Prostate gland (tissue), 2 donors: Measurements from ENCODE around the gene TBC1D22A.

Experiments used
- POLR2A ChIP-seq: fragments of 450-650 bp; IDR thresholded peaks from one replicate; pipeline ENCODE4 v1.6.1; 2016; ENCODE audit warnings: antibody characterized with exemption, mild to moderate bottlenecking
- TF ChIP-seq, protein P1 (sequence below), 4 experiments: fragments of 200-600 bp in 2 of 4; fragments of 450-650 bp in 2 of 4; sonication (generic) in 2 of 4; IDR thresholded peaks; 1 replicate in 3 of 4; 2 replicates in 1 of 4; pipeline ENCODE4 v1.5.1; 2016 to 2019; ENCODE audit warnings: antibody characterized with exemption in 4 of 4, mild to moderate bottlenecking in 2 of 4, moderate library complexity in 2 of 4

DNA sequence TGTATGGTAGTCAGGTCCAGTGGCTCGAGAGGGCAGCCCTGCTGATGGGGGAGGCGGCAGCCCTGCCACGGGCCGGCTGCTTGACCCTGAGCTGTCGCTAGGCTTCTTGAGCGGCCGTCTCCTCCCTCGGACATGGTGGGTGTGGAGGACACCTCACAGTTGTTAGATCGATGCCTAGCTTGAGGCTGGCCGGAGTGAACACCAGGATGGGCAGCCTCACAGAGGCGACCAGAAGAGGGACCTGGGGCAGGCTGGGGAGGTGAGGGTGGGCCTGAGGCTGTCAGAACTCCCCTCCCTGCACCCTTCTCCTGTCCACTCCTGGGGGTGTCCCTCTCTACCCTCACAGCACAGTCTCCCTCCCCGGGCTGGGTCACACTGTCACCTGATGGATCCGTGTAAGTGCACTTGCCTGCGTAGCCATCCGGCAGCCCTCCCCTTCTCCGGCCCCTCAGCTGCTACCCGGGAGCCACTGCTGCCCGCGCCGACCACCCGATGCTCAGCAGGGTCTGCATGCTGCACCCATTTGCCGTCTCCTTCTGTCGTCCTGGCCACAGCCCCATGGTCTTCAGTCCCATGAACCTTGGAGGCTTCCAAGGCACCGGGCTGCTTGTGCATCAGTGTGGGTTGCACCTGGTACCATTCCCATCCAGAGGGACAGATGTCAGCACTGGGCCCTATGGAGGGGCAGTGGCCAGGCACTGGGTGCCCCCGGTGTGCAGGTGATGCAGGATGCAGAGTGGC lies 394.1 kb downstream of the TBC1D22A start:
- TF ChIP-seq POLR2A: no peak
- TF ChIP-seq, protein P1, sequence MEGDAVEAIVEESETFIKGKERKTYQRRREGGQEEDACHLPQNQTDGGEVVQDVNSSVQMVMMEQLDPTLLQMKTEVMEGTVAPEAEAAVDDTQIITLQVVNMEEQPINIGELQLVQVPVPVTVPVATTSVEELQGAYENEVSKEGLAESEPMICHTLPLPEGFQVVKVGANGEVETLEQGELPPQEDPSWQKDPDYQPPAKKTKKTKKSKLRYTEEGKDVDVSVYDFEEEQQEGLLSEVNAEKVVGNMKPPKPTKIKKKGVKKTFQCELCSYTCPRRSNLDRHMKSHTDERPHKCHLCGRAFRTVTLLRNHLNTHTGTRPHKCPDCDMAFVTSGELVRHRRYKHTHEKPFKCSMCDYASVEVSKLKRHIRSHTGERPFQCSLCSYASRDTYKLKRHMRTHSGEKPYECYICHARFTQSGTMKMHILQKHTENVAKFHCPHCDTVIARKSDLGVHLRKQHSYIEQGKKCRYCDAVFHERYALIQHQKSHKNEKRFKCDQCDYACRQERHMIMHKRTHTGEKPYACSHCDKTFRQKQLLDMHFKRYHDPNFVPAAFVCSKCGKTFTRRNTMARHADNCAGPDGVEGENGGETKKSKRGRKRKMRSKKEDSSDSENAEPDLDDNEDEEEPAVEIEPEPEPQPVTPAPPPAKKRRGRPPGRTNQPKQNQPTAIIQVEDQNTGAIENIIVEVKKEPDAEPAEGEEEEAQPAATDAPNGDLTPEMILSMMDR (IDR thresholded peaks at IDR 0.05): no peak
